HG02970 (cell line): ENCODE data around the gene JPH3.

ENCODE experiments used
- ATAC-seq: cut with Tn5 transposase; IDR thresholded peaks from one replicate; pipeline ENCODE4 v1.9.1; 2021; ENCODE audit warnings: mild to moderate bottlenecking, moderate library complexity, moderate number of reproducible peaks; ENCODE audit not compliant: unreplicated experiment, low FRiP score

The JPH3 gene

GRCh38 chr16:87598431-87598830 is 3.9 kb upstream of the JPH3 start:
- no peak for ATAC-seq

GRCh38 chr16:87600246-87600645 is 2.1 kb upstream of the JPH3 start:
- ATAC-seq = no peak

GRCh38 chr16:87601401-87601981 is 817 bp upstream of the JPH3 start:
- ATAC-seq = no peak

GRCh38 chr16:87602821-87603683 is 744 bp downstream of the JPH3 start:
- ATAC-seq = no peak

GRCh38 chr16:87603684-87604633 is 1.7 kb downstream of the JPH3 start:
- no peak for ATAC-seq

- ATAC-seq = no peak
These were observed 2.4 kb downstream of the JPH3 start for GRCh38 chr16:87604634-87605111.

GRCh38 chr16:87607223-87607622 is 4.9 kb downstream of the JPH3 start:
- ATAC-seq = no peak

GRCh38 chr16:87607871-87608270 is 5.6 kb downstream of the JPH3 start:
- ATAC-seq = no peak

GRCh38 chr16:87608400-87608985 is 6.2 kb downstream of the JPH3 start:
- ATAC-seq = no peak

- ATAC-seq = no peak
These were observed 7.7 kb downstream of the JPH3 start for GRCh38 chr16:87610026-87610425.

GRCh38 chr16:87611456-87611855 is 9.1 kb downstream of the JPH3 start:
- ATAC-seq = no peak

GRCh38 chr16:87613961-87614360 is 11.7 kb downstream of the JPH3 start:
- no peak for ATAC-seq

- no peak for ATAC-seq
These were observed 13.3 kb downstream of the JPH3 start for GRCh38 chr16:87615621-87616041.

- ATAC-seq = no peak
These were observed 14.2 kb downstream of the JPH3 start for GRCh38 chr16:87616556-87616955.

- ATAC-seq = no peak
These were observed 15.9 kb downstream of the JPH3 start for GRCh38 chr16:87618216-87618615.

- no peak for ATAC-seq
These were observed 17.3 kb downstream of the JPH3 start for GRCh38 chr16:87619360-87620200.

- no peak for ATAC-seq
These were observed 17.8 kb downstream of the JPH3 start for GRCh38 chr16:87620201-87620495.

- no peak for ATAC-seq
These were observed 19.2 kb downstream of the JPH3 start for GRCh38 chr16:87621550-87621829.

GRCh38 chr16:87621976-87622713 is 19.8 kb downstream of the JPH3 start:
- ATAC-seq = no peak
